Activated naive CD4-positive, alpha-beta T cell treated with anti-CD3 and anti-CD28 coated beads for 36 hours (primary cell): ENCODE measurements around the gene TRIM66. TPM values are rescaled to one million over a fixed set of nuclear protein-coding genes. Genes with fewer than 3 reads are reported as not detected.
"Not testable (repeated sequence)": the region's sequence is repeated elsewhere in the genome, so short reads cannot be mapped to it uniquely, and the experiment has no call there.

Experiments used
- CTCF ChIA-PET: fragments of 350-600 bp; sonication (Branson Sonifier 250); formaldehyde crosslinking; loops from one replicate; lab custom pipeline; 2021; ENCODE audit warnings: antibody characterized with exemption; lab: Charles Lee
- DNase-seq: peaks from one replicate; pipeline ENCODE4 v3.0.0-alpha.2; 2020
- H3K27ac Mint-ChIP-seq: one replicate; pipeline ENCODE4 v1.8.0; 2021; ENCODE audit warnings: mild to moderate bottlenecking, mixed read lengths
- H3K27me3 Mint-ChIP-seq: one replicate; pipeline ENCODE4 v1.8.0; 2021; ENCODE audit warnings: low read depth, mixed read lengths
- H3K36me3 Mint-ChIP-seq: one replicate; pipeline ENCODE4 v1.8.0; 2021; ENCODE audit warnings: low read depth, mixed read lengths
- H3K4me1 Mint-ChIP-seq: one replicate; pipeline ENCODE4 v1.8.0; 2021; ENCODE audit warnings: low read depth, mixed read lengths
- H3K4me3 Mint-ChIP-seq: one replicate; pipeline ENCODE4 v1.8.0; 2021; ENCODE audit warnings: mild to moderate bottlenecking, moderate library complexity, mixed read lengths
- H3K9me3 Mint-ChIP-seq: one replicate; pipeline ENCODE4 v1.8.0; 2021; ENCODE audit warnings: mixed read lengths
- intact Hi-C: fragments of 100-400 bp; cut with micrococcal nuclease; formaldehyde crosslinking; loops from one replicate; pipeline ENCODE4 v1.15.1; 2023
- total RNA-seq, 2 experiments: library from RNA; stranded (reverse); gene quantifications; one replicate each; pipeline ENCODE4 v1.2.3, GENCODE V29; 2021

Gene TRIM66
- total RNA-seq, 2 experiments from 2014 or later = 16.4 to 19.1 TPM

GRCh38 chr11:8685306-8685705 lies 2.8 kb upstream of the TRIM66 start:
- Mint-ChIP-seq H3K9me3 (no peaks in the 10 kb centered on the region), H3K4me3 (peak overlapping the region; percentile 91), H3K27me3 (no peaks in the 10 kb centered on the region), H3K36me3 (peaks cover 65% of the 10 kb centered on the region), H3K27ac (peak overlapping the region; percentile 92), H3K4me1 (peaks cover 61% of the 10 kb centered on the region)
- no peak for DNase-seq
- CTCF ChIA-PET = no interaction called here
- intact Hi-C loops = loop anchor here (5.0 to 10.0 kb wide), 6 partner anchors 147 to 1941 kb away; partner anchors contain the start of genes SBF2 and WEE1

GRCh38 chr11:8684600-8685290 lies 2.3 kb upstream of the TRIM66 start:
- Mint-ChIP-seq H3K4me1 (peaks cover 55% of the 10 kb centered on the region), H3K27ac (peak overlapping the region; percentile 92), H3K27me3 (no peaks in the 10 kb centered on the region), H3K4me3 (peak overlapping the region; percentile 91), H3K9me3 (no peaks in the 10 kb centered on the region), H3K36me3 (peaks cover 67% of the 10 kb centered on the region)
- CTCF ChIA-PET = no interaction called here
- intact Hi-C loops = loop anchor here (5.0 to 10.0 kb wide), 6 partner anchors 148 to 1940 kb away; partner anchors contain the start of genes SBF2 and WEE1
- no peak for DNase-seq

GRCh38 chr11:8683115-8683807 lies 796 bp upstream of the TRIM66 start:
- DNase-seq = no peak
- Mint-ChIP-seq H3K4me1 (peaks cover 48% of the 10 kb centered on the region), H3K27me3 (no peaks in the 10 kb centered on the region), H3K9me3 (no peaks in the 10 kb centered on the region), H3K27ac (peak overlapping the region; percentile 92), H3K4me3 (peak overlapping the region; percentile 91), H3K36me3 (peaks cover 63% of the 10 kb centered on the region)
- intact Hi-C loops = loop anchor here (2.0 to 10.0 kb wide), 8 partner anchors 320 to 1938 kb away; partner anchors contain the start of genes SBF2 and ZNF143
- CTCF ChIA-PET = interaction anchor here (0.6 to 1.7 kb wide), 2 partner anchors 276 to 1945 kb away, joined by 3 to 4 read pairs; no protein-coding TSS in a partner anchor

GRCh38 chr11:8681837-8682302 lies 595 bp downstream of the TRIM66 start:
- peaks cover 61% of the 10 kb centered on the region for H3K36me3 Mint-ChIP-seq
- H3K27me3 Mint-ChIP-seq = no peaks in the 10 kb centered on the region
- intact Hi-C loops = loop anchor here (1.0 to 10.0 kb wide), 13 partner anchors 9 to 1937 kb away; partner anchors contain the start of genes AKIP1, EIF3F, SBF2 and TMEM9B
- H3K4me1 Mint-ChIP-seq = peaks cover 36% of the 10 kb centered on the region
- H3K27ac Mint-ChIP-seq = peak overlapping the region; percentile 92
- DNase-seq = peak; percentile 12
- CTCF ChIA-PET = interaction anchor here (1.0 to 1.7 kb wide), 2 partner anchors 10 to 278 kb away, joined by 3 to 4 read pairs; no protein-coding TSS in a partner anchor
- no peaks in the 10 kb centered on the region for H3K9me3 Mint-ChIP-seq
- peak overlapping the region; percentile 91 for H3K4me3 Mint-ChIP-seq

- H3K4me3 Mint-ChIP-seq = no peak overlapping the region
- H3K9me3 Mint-ChIP-seq = no peaks in the 10 kb centered on the region
- H3K4me1 Mint-ChIP-seq = peaks cover 9% of the 10 kb centered on the region
- no peaks in the 10 kb centered on the region for H3K27me3 Mint-ChIP-seq
- peaks cover 38% of the 10 kb centered on the region for H3K36me3 Mint-ChIP-seq
- CTCF ChIA-PET = interaction anchor here (0.9 kb wide), 1 partner anchor 13 kb away, joined by 3 read pairs; no protein-coding TSS in a partner anchor
- H3K27ac Mint-ChIP-seq = no peak overlapping the region
- intact Hi-C loops = no loop called here
- no peak for DNase-seq
Measured at GRCh38 chr11:8679006-8679405, 3.5 kb downstream of the TRIM66 start.

- Mint-ChIP-seq H3K4me1 (peaks cover 7% of the 10 kb centered on the region), H3K4me3 (no peak overlapping the region), H3K9me3 (no peaks in the 10 kb centered on the region), H3K27me3 (no peaks in the 10 kb centered on the region), H3K36me3 (peaks cover 27% of the 10 kb centered on the region), H3K27ac (no peak overlapping the region)
- CTCF ChIA-PET = no interaction called here
- DNase-seq = no peak
- intact Hi-C loops = loop anchor here (2.0 kb wide), 1 partner anchor 68 kb away; no protein-coding TSS in a partner anchor
Measured at GRCh38 chr11:8676458-8676857, 6.0 kb downstream of the TRIM66 start.

- DNase-seq = no peak
- intact Hi-C loops = no loop called here
- no peak overlapping the region for H3K4me3 Mint-ChIP-seq
- CTCF ChIA-PET = no interaction called here
- H3K27me3 Mint-ChIP-seq = no peaks in the 10 kb centered on the region
- no peaks in the 10 kb centered on the region for H3K4me1 Mint-ChIP-seq
- no peak overlapping the region for H3K27ac Mint-ChIP-seq
- H3K36me3 Mint-ChIP-seq = peaks cover 22% of the 10 kb centered on the region
- H3K9me3 Mint-ChIP-seq = no peaks in the 10 kb centered on the region
Measured at GRCh38 chr11:8674859-8675258, 7.6 kb downstream of the TRIM66 start.

GRCh38 chr11:8672346-8672745 lies 10.1 kb downstream of the TRIM66 start:
- CTCF ChIA-PET = interaction anchor here (0.8 to 1.0 kb wide), 2 partner anchors 10 to 16 kb away, joined by 3 to 6 read pairs; partner anchors contain the start of genes RPL27A and TRIM66
- no peak overlapping the region for H3K27ac Mint-ChIP-seq
- intact Hi-C loops = no loop called here
- DNase-seq = no peak
- peaks cover 24% of the 10 kb centered on the region for H3K36me3 Mint-ChIP-seq
- no peaks in the 10 kb centered on the region for H3K9me3 Mint-ChIP-seq
- H3K4me3 Mint-ChIP-seq = no peak overlapping the region
- no peaks in the 10 kb centered on the region for H3K4me1 Mint-ChIP-seq
- no peaks in the 10 kb centered on the region for H3K27me3 Mint-ChIP-seq

GRCh38 chr11:8671651-8672062 lies 10.8 kb downstream of the TRIM66 start:
- DNase-seq = no peak
- CTCF ChIA-PET = interaction anchor here (0.8 to 1.0 kb wide), 2 partner anchors 11 to 17 kb away, joined by 3 to 6 read pairs; partner anchors contain the start of genes RPL27A and TRIM66
- Mint-ChIP-seq H3K4me3 (no peak overlapping the region), H3K27me3 (no peaks in the 10 kb centered on the region), H3K27ac (no peak overlapping the region), H3K9me3 (no peaks in the 10 kb centered on the region), H3K36me3 (peaks cover 27% of the 10 kb centered on the region), H3K4me1 (no peaks in the 10 kb centered on the region)
- intact Hi-C loops = no loop called here

- no peaks in the 10 kb centered on the region for H3K4me1 Mint-ChIP-seq
- H3K4me3 Mint-ChIP-seq = no peak overlapping the region
- peaks cover 29% of the 10 kb centered on the region for H3K36me3 Mint-ChIP-seq
- intact Hi-C loops = no loop called here
- H3K27me3 Mint-ChIP-seq = no peaks in the 10 kb centered on the region
- no peak for DNase-seq
- no peaks in the 10 kb centered on the region for H3K9me3 Mint-ChIP-seq
- CTCF ChIA-PET = interaction anchor here (1.0 kb wide), 1 partner anchor 11 kb away, joined by 3 read pairs; the partner anchor contains the start of genes RPL27A and TRIM66
- H3K27ac Mint-ChIP-seq = no peak overlapping the region
Measured at GRCh38 chr11:8671193-8671612, 11.3 kb downstream of the TRIM66 start.

GRCh38 chr11:8670081-8670480 lies 12.4 kb downstream of the TRIM66 start:
- H3K36me3 Mint-ChIP-seq = peaks cover 31% of the 10 kb centered on the region
- H3K27ac Mint-ChIP-seq, H3K4me3 Mint-ChIP-seq, DNase-seq, intact Hi-C loops, H3K27me3 Mint-ChIP-seq, CTCF ChIA-PET, H3K9me3 Mint-ChIP-seq, H3K4me1 Mint-ChIP-seq: not testable (repeated sequence)

GRCh38 chr11:8665222-8665621 lies 17.2 kb downstream of the TRIM66 start:
- Mint-ChIP-seq H3K36me3 (peaks cover 20% of the 10 kb centered on the region), H3K27me3 (no peaks in the 10 kb centered on the region), H3K4me1 (no peaks in the 10 kb centered on the region), H3K4me3 (no peak overlapping the region), H3K27ac (no peak overlapping the region), H3K9me3 (no peaks in the 10 kb centered on the region)
- DNase-seq = no peak
- intact Hi-C loops = no loop called here
- CTCF ChIA-PET = interaction anchor here (0.6 to 0.8 kb wide), 2 partner anchors 149 to 357 kb away, joined by 3 to 5 read pairs; no protein-coding TSS in a partner anchor
